ENCODE data around the gene ZGPAT. TPM values are rescaled to one million over a fixed set of nuclear protein-coding genes. Genes with fewer than 3 reads are reported as not detected.

The ZGPAT gene
- total and polyA plus RNA-seq, 9 of the 15 experiments (the other 6 are each of a cell fraction or from before 2014, with no cell fraction given) = 0.14 to 26.6 (median 7.4) TPM

DNA sequence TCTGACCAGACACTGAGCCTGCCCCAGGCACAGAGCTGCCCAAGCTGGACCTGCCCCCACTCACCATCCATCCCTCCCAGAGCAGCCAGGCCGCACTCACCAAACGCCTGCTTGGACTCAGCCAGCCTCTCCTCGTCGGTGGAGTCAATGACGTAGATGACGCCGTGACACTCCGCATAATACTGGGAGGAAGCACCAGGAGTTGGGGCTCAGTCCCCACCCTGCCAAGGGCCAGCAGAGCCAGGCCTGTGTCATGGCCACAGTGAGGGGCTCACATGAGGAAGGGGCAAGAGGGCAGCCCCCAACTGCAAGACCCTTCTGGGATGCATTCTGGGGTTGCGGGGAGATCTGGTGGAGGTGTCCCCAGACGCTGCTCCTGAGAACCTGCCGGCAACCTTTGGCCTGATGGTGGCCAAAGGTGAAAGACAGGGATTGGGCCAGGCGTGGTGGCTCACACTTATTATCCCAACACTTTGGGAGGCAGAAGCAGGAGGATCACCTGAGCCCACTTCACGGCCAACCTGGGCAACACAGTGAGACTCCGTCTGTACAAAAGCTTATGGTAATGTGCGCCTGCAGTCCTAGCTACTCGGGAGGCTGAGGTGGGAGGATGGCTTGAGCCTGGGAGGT, 5.7 kb upstream of the ZGPAT start:
- Histone ChIP-seq H3K4me2 (ENCODE audit: insufficient read depth, low read length) (no peak overlapping the region), H3K36me3 (ENCODE audit: control insufficient read depth, insufficient read depth, low read length) (peaks cover 38% of the 10 kb centered on the region), H3K9me1 (ENCODE audit: control insufficient read depth, insufficient read depth, low read length) (no peaks in the 10 kb centered on the region), H3K4me3 (no peak overlapping the region), H4K20me1 (replicated peaks; ENCODE audit: control insufficient read depth, insufficient read depth, low read length) (peaks cover 16% of the 10 kb centered on the region), H3K4me1 (replicated peaks in 1 of 2; ENCODE audit: control insufficient read depth in 2 of 2, insufficient read depth in 2 of 2, low read length in 2 of 2) (peaks cover 15 to 79% of the 10 kb centered on the region in 2 experiments), H3K27me3 (ENCODE audit: control insufficient read depth in 2 of 2, insufficient read depth in 2 of 2, low read length in 2 of 2) (no peaks in the 10 kb centered on the region), H3K9me3 (replicated peaks; ENCODE audit: control insufficient read depth, insufficient read depth, low read depth, low read length) (no peaks in the 10 kb centered on the region), H3K9ac (ENCODE audit: insufficient read depth in 1 of 2, low read depth in 2 of 2, low read length in 2 of 2) (peak overlapping the region in 1 of 2 experiments; percentile 81; a peak in 2 of 4 replicates), H3K27ac (ENCODE audit: extremely low read depth, low read depth, low read length) (no peak overlapping the region), H3K79me2 (ENCODE audit: control insufficient read depth, insufficient read depth, low read length) (peaks cover 23% of the 10 kb centered on the region), H2AFZ (ENCODE audit: low read depth, low read length) (no peak overlapping the region)
- no peak for TF ChIP-seq KLF10 (CRISPR knock-in tag; IDR thresholded peaks at IDR 0.05)
- TF ChIP-seq RBFOX2 (IDR thresholded peaks at IDR 0.05; ENCODE audit: low read depth, low read length) = peak; percentile 37
- no peak for TF ChIP-seq ZNF507 (tag; conservative IDR thresholded peaks at IDR 0.05)
- no peak for TF ChIP-seq STAG1 (CRISPR knock-in tag; IDR thresholded peaks at IDR 0.05; ENCODE audit: borderline replicate concordance)
- TF ChIP-seq RAD51 (IDR thresholded peaks at IDR 0.05; ENCODE audit: borderline replicate concordance, low read depth) = no peak
- no peak for TF ChIP-seq MCM7 (IDR thresholded peaks at IDR 0.05)
- peak; percentile 74 for TF ChIP-seq POLR2G (IDR thresholded peaks at IDR 0.05; ENCODE audit: low read depth, low read length)
- in situ Hi-C loops (cut with MboI) = no loop called here
- no TSS peak for BruUV-seq (replicated peaks)
- POLR2A ChIA-PET = interaction anchor here (1.3 kb wide), 1 partner anchor 75 kb away, joined by 3 read pairs; the partner anchor contains the start of gene GMEB2
- intact Hi-C loops (cut with micrococcal nuclease) = loop anchor here (10.0 kb wide), 2 partner anchors 83 to 167 kb away; partner anchors contain the start of gene PTK6
- FAIRE-seq (no peak), ATAC-seq (no peak), DNase-seq (ENCODE audit: extremely low read depth in 1 of 4, low spot score in 3 of 4) (peak in 1 of 4 experiments; percentile 2)
- WGBS (ENCODE audit: insufficient coverage, low coverage, missing lambda C conversion rate) = 82% methylated on average over 16 of the region's 16 CpGs
- CTCF ChIA-PET (ENCODE audit: low intra/inter-chr PET ratio) = no interaction called here
